Measurements from ENCODE around the gene CRADD.

Gene CRADD

DNA sequence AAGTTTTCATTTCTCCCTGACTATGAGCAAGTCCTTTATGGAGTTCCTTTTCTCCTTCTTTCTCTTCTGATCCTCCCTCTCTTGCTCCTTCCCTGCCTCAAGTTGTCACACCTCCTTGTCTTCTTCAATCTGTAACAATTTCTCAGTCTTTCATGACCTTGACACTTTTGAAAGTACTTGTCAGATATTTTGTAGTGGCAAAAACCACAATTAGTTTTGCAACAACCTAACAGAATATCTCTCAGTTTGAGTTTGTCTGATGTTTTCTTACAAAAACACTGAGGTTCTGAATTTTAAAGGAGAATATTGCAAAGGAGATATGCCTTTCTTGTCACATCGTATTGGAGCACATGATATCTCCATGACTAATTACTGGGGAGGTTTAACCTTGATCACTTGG is 4.1 kb upstream of the CRADD start:
- DNase-seq = no peak

DNA sequence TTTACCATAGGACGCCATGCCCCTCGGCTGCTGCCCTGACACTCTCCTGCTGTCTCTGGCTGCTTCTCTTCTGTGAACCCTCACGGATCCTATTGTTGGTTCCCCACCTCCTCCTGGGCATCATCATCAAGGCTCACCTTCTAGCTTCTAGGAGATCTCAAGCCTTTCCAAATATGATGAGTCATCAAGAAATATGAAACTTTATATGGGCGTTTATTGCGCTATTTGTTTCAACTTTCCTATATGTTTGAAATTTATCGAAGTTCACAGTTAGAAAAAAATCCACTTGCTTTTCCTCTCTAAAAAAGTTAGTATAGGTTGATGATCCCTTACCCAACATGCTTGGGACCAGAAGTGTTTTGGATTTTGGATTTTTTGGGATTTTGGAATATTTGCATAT is 2.8 kb upstream of the CRADD start:
- DNase-seq = no peak

DNA sequence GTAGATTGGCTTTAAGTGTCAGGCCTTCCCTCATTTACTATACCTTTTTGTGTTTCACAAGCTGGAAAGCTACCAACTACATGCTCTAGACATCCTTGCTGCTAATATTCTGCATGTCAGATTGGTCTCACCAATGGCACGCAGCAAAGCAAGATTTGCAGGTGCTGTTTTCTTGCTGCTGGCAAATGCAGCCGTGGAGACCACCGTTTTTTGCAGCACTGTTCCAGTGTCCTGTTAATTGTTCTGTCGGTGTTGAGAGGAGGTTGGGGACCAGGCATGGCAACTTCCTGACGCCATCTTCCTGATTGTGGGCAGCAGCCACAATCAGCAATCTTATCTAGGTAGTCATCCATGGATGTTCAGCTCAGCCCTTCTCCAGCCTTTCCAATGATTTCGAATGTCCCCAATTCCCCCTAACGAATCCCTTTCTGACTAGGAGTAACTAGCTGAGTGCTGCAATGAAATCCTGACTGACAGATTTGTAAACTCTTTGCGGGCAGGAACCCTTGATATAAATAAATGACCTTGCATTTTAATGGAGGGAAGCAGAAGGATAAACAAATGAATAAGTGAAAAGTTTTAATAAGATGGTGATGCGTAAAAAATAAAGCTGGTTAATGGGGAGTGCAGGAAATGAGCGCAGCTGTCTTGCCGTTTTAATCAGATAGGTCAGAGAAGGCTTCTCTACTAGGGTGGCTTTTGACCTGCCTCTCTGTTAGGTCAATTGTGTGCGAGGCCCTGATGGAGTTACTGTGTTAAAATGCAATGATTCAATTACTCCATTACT is 574 bp upstream of the CRADD start:
- DNase-seq = no peak

DNA sequence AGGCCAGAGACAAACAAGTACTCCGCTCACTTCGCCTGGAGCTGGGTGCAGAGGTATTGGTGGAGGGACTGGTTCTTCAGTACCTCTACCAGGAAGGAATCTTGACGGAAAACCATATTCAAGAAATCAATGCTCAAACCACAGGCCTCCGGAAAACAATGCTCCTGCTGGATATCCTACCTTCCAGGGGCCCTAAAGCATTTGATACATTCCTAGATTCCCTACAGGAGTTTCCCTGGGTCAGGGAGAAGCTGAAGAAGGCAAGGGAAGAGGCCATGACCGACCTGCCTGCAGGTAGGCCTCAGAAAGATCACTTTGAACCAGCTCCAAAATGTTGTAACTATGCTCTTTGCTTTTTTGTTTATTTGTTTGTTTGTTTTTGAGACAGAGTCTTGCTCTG is 1.6 kb downstream of the CRADD start:
- no peak for DNase-seq

DNA sequence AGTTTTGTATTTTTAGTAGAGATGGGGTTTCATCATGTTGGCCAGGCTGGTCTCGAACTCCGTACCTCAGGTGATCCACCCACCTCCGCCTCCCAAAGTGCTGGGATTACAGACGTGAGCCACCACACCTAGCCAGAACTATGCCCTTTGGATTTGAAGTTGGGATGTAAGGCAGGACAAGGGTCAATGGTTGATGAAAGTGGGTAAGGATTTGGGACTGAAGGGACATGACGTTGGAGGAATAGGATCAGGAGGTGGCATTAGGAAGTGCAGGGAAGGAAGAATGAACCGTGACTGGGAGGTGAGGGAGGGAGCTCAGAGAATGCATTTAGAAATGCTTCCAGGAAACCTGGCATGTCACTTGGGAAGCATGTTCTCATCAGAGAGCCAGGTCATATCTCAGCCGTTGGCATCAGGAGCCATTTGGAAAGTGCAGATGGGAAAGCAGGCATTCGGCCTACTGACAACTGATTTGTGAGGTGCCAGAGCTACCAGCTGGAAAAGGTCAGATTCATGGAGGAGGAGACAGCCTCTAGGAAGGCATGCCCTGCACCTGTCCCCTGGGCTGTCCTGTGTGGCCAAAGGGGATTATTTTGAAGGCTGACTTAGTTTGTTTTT is 2.2 kb downstream of the CRADD start:
- no peak for DNase-seq

DNA sequence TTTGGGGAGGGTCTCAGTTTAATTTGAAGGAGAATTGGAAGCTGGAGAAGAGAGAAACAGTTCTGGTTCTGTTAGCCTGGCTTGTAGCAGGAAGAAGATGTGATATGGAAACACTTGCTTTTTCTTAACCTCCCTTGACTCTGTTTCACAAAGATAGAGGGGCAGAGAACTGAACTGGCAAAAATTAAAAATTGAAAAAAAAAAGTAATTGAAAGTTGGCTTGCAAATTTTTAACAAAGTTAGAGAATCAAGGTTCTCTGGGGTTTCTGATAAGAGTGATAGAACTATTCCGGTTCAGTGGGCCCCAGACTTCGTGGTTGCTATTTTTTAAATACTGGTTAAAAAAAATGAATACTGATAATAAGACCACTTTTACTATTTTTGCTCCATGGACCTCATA is 2.8 kb downstream of the CRADD start:
- DNase-seq = no peak

DNA sequence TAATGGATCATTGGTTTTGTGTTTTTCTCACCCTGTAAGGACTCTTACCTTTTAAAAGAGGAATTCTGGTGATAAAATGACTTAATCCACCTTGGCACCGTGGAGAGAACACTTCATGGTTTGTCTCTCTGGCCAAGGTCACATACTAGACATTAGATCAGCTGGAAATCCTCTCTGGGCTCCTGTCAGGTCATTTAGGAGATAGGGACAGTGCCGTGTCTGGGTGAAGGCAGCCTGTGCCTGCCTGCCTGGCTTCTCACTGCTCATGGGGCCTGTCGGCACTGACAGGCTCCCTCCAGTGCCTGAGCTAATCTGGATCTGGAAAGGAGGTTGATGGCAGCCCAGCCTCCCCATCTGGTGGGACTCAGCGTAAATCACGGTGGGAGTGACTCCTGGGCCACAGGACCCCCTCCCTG is 5.7 kb downstream of the CRADD start:
- no peak for DNase-seq

DNA sequence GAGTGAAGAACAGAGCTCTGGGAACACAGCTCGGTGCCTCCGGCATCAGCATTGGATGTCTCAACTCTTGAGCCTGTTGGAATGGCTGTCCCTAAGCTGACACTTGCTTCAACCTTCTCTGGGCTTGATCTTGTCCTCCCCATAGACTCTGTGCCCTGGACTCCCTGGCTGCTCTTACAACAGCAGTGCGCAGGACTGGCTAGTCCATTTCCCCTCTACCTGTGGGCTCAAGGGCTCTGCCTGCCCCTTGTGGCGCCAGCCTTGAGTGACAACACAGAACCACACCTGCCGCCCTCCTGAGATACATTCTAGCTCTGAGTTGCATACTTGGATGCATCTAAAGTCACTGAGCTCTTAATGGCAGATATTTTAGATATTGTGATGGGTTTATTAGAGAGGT is 6.2 kb downstream of the CRADD start:
- DNase-seq = no peak

DNA sequence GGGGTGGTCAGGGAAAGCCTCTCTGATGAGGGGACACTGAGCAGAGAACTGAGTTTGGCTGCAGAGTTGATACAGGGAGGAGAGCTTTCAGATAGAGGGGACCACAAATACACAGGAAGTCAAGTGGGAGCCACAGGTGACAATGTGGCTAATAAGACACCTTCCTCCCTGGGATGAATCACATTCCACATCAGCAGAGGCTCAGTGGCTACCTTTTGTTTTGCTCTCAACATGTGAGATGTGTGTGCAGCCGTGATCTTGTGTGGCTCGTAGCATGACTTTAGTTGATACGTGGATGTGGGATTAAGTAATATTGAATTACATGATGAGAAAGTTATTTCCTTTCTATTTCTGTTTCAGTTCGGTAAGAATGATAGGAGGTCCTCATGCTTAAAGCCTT is 7.5 kb downstream of the CRADD start:
- DNase-seq = no peak

DNA sequence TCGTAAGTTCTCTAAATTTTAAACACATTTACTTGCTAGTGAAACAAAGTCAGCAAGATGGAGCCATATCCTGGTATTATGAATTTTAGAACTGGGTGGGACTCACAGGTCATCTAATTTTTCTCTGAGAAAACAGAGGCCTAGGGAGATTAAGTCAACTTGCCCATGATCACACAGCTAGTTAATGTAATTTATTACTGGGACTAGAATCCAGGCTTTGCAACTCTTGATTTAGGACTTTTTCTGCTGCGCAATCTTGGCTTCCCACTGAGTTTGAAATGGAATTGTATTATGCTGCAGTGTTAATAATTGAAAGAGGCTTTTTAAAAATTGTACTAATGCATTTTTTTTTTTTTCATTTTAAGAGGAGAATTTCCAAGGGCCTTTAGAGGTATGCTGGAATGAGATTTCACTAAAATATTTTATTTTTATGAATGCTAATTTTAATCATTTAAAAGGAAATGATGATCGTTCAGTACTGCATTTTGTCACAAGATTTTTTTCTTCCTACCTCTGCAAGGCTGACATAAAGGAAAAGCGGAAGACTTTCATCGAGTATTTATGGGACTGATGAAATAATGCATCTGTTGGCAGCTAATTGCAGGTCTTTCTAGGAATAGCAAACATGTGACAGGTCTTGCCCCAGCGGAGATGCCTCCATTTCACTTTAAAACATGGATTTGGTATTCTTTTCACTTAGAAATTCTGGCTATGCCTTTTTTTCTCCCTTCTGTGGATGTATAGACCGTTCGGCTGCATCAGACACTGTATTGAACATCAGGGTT is 9.6 kb downstream of the CRADD start:
- DNase-seq = no peak

DNA sequence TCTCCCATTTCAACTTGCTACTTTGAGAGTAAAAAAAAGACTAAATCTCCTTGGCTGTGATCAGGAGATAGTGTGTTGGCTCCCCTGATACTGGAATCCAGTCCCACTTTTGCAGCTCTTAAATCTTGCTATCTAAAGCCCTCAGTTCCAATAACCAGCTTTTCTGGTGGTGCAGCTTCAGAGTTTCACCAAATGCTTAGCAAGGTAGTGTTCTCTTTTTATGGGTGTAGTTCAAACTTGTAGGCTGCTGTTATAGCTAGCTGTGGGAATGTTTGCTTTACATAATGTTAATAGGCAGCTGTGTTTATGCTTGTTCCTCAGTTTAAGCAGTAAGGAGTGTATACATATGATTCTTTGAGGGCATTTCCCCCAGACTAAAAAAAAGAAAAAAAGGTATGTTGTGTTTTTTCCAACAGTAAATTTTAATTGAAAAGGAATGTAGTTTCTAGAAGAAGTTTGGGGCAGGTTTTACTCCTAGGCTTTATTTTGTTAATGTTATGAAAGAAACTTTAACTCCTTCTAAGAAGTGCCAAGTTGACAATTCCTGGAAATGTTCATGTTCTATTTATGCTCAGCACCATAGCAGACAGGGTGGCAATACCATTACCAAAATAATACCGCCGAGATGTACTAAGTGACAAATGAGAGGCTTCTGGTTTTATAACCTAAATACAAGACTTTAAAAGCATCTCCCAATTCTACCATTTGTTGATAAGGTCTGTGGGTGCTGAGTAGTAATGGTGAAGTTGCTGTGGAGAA is 12.1 kb downstream of the CRADD start:
- DNase-seq = peak; percentile 29

DNA sequence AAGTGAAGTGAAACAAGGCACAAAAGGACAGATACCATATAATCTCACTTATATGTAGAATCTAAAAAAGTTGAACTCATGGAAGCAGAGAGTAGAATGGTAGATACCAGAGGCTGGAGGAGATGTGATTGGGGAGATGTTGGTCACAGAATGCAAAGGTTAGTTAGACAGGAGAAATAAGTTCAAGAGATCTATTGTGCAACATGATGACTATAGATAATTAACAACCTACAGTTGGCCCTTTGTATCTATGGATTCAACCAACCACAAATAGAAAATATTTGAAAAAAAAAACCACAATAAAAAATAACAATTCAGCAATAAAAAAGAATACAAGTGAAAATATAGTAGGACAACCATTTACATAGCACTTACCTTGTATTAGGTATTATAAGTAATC is 19.3 kb downstream of the CRADD start:
- no peak for DNase-seq

DNA sequence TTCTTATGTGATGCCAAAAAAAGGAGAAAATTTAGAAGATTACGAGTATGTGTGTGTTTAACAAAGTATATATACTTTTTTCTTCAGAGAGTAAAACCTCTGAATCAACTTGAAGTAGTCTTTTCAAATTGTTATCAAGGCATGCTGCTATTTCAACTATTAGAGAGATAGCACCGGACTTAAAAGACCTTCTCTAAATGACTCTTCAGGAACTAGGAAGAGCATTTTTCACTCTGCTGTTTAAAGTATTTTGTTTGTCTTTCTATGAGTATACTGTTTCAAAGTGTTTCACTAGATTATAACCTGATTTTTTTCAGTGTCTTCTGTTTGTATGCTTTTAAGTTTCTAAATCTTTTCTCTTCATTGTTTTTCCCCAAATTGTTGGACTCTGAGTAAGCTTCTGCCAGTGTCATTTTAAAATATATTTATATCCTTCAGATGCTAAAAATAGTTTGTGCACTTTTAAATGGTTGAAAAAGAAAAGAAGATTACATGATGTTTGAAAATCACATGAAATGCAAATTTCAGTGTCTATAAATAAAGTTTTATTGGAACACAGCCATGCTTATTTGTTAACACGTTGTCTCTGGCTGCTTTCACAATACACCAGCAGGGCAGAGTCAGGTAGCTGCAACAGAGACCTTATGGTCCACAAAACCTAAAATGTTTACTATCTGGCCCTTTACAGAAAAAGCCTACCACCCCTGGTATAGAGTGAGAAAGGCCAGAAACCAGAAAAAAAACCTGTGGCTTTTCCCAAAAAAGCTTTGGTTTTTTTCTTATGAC is 21.3 kb downstream of the CRADD start:
- no peak for DNase-seq

DNA sequence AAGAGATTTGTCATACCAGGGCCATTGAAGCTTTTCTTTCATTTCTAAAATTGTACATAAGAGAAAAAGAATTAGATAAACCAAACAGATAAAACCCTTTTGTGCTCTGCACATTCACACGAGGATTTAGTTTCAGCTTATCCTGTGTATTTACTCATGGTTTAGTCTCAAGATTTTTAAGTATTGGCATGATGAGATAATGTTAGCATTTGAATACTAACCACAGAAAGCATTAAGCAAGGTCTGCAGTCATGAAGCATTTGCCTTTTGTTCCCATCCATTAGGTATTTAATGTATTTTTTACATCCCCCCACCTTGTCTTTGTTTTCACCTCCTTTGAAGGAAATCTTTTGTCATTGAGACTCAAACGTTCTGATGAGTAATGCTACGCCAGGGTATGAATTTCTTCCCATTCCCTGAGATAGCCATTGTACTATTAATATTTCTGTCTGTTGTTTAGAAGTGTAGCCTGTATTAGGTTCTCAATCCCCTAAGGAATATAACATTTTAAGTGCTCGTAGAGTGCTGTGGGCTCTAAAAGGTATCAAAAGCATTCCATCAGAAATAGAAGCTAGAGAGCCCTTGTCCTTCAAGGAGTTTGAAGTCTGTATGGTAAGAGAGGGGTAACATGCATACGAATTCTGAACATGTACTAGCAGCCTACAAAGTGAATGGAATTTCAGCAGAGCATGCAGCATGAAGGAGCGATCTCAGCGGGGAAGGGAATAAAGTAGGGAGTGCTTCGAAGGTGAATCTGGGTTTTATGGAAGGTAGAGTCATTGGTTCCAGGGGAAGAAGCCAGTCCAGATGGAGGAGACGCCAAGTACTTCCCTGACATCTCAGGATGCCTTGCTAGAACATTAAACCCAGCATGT is 22.3 kb downstream of the CRADD start:
- DNase-seq = no peak

DNA sequence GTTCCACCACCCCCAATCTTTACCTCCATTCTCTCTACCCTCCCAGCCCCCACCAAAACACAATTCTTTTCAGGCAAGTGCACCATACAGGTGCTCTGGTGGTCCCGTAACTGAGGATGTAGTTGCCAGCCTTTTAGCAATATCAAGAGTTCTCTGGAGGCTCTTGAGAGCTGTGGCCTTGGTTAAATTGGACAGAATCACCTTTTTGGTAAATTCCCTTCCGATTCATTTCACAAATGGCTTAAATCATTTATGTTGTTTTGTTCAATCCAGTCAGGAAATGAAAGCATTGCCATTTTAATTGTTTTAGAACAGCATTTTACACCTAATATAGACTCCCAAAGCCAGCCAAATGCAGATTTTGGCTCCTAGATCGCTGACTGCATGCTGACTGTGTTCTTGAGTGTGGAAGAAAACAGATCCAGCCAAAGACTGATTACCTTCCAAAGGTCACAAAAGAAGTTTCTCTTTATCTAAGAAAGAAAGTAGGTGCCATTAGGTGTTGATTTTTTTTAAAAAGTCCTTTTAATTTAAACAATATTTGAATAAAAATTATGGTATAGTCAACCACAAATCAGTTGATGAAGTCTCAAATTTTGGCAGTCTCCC is 25.6 kb downstream of the CRADD start:
- no peak for DNase-seq

DNA sequence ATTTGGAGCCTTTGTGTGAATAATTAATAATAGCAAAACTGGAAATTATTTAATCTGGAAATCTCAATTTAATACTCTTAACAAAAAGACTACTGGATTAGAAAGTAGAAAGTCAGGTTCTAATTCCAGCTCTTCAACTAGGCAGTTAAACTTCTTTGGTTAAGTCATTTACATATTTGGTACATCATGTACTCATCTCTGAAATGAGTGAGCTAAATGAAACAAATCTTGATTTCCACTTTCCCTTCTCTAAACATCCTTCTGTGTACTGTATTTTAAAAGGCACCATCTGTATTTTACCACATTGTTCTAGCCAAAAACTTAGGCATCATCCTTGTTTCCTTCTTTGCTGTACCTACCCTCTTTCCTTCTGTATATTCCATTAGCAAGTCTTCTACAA is 26.9 kb downstream of the CRADD start:
- no peak for DNase-seq

DNA sequence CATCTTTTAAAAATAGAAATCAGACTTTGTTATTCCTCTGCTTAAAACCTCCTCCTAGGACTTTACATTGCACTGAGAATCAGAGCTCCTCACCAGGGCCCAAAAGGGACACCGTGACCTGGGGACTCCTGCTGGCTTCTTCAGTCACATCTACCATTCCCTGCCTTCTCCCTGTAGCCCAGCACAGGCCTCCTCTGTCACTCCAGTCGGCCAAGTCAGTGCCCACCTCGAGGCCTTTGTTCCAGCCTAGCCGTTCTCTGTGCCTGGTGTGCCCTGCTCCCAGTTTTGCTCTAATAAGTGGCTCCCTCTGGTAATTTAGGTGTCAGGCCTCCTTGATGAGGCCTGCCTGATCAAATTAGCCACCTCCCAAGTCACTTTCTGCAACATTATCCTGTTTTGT is 27.4 kb downstream of the CRADD start:
- DNase-seq = no peak

DNA sequence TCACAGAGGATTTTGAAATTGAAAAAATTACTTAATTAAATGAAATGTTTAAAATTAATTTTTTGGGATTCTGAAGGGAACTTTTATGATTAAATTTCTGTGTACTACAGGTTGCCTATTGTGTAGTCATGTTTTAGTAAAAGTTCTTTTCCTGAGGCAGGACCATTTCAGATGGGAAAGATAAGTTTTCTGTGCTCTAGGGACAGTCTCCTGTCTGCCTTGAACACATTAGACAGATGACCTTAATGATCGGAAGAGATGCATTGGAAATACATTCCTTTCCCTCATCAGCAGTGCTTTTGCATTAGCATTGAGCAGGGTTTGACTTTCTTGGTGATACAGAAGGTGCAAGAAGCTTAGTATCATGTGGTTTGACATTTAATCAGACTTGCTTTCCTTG is 28.1 kb downstream of the CRADD start:
- DNase-seq = no peak

DNA sequence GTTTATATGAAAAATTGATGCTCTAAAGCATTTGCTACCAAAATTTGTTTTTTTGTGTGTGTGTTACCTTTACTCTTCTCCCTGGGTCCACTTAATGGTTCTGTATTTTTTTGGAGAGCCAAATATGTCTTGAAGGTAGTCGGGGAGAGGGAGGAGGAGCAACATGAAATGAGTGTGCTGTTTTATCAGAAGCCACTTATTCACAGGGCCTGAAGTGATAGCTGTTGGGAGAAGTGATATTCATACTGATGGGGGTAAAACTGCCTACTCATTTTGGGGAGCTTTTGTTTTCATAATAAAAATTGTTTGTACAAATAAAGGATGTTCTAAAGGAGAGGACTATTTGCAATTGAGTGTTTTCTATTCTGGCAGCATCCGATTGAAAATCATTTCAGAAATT is 29.2 kb downstream of the CRADD start:
- no peak for DNase-seq

DNA sequence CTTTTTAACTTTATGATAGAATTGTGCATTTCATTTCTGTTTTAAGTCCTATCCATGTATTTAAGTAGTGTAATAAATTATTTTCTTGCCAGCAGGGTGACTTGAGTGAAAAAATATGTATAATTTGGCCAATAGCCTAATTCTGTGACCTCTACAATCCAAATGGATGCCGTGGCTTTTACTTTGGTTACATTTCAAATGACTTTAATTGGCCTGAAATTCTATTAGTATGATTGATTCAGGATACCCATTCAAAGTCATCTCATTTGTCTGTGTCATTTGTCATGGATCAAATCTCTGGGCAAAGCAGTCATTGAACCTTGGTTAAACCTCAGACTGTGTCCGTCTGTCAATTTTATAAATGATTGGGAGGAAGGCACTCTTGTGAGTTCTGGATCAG is 29.6 kb downstream of the CRADD start:
- DNase-seq = no peak

DNA sequence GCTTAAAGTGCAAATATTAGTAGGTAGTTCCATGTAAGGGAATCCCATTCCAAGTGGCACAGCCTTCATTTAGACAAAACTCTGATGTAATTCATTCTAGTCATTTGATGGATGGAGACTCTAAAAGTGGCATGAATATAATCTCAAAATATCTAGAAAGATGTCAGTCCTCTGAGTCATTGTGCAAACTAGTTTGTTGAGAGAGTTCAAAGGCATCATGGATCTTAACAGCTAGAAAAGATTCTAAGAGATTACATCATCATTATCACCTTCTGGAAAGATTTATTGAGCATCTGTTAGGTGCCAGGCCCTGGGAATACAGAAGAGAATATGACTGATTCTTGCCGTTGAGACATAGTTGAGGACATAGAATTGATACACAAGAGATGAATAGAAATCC is 30.7 kb downstream of the CRADD start:
- DNase-seq = no peak

All from NCI-H510A treated with DMSO at 0.1 percent for 48 hours (cell line).